GM10266 (cell line): ENCODE measurements around the gene SLC30A9.

ENCODE experiments used
- DNase-seq: peaks from one replicate; pipeline ENCODE4 v3.0.0; 2012; ENCODE audit errors: extremely low spot score
- TF ChIP-seq, protein P1 (sequence below): IDR thresholded peaks from 2 replicates; pipeline ENCODE4 v1.5.1; 2012; ENCODE audit warnings: mild to moderate bottlenecking, low read depth; ENCODE audit not compliant: control insufficient read depth, insufficient read depth; ENCODE audit errors: missing control alignments

Gene SLC30A9

DNA sequence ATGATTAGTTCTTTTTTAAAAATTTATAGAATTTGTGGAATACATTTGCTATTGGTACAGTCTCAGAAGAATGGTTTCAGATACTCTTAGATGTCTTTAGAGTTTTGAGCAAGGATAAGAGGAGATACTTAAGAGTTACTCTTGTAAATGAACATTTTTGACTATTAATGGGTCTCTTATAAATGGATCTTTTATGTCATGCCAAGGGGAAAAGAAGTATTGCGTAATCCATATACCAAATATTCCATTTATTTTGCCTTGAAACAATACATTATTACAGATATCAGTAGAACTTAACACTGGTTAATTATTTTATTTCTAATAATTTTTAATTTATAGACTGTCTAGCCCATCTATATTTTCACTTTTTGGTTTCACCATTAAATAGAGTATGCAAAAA, 25.9 kb upstream of the SLC30A9 start:
- DNase-seq, result no peak
- TF ChIP-seq, protein P1, sequence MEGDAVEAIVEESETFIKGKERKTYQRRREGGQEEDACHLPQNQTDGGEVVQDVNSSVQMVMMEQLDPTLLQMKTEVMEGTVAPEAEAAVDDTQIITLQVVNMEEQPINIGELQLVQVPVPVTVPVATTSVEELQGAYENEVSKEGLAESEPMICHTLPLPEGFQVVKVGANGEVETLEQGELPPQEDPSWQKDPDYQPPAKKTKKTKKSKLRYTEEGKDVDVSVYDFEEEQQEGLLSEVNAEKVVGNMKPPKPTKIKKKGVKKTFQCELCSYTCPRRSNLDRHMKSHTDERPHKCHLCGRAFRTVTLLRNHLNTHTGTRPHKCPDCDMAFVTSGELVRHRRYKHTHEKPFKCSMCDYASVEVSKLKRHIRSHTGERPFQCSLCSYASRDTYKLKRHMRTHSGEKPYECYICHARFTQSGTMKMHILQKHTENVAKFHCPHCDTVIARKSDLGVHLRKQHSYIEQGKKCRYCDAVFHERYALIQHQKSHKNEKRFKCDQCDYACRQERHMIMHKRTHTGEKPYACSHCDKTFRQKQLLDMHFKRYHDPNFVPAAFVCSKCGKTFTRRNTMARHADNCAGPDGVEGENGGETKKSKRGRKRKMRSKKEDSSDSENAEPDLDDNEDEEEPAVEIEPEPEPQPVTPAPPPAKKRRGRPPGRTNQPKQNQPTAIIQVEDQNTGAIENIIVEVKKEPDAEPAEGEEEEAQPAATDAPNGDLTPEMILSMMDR, result no peak

GRCh38 chr4:41967392-41967791, 22.9 kb upstream of the SLC30A9 start:
- TF ChIP-seq, protein P1, result no peak
- DNase-seq, result no peak

DNA sequence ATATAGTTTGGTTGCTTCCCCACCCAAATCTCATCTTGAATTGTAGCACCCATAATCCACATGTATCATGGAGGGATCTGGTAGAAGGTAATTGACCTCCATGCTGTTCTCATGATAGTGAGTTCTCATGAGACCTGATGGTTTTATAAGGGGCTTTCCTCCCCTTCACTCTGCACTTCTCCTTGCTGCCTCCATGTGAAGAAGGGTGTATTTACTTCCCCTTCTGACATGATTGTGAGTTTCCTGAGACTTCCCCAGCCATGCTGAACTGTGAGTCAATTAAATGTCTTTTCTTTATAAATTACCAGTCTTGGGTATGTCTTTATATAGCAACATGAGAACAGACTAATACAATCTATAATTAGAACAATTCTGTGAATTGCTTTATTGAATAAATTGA, 20.7 kb upstream of the SLC30A9 start:
- TF ChIP-seq, protein P1, result no peak
- no peak for DNase-seq

DNA sequence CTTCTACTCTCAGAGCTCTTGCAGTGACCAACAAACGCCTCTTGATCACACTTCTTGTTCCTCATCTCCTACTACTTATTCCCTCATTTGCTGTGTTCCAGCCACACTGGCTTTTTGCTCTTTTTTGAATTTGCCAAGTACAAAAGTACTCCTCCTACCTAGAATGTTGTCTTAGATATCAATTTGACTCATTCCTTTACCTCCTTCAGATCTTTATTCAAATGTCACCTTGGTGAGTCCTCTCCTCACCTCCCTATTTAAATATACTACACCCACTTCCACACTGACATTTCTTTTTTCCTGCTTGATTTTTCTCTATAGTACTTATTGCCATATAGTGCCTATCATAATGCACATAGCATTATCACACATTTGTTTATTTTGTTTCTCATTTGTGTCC, 15.0 kb upstream of the SLC30A9 start:
- TF ChIP-seq, protein P1, result no peak
- no peak for DNase-seq

DNA sequence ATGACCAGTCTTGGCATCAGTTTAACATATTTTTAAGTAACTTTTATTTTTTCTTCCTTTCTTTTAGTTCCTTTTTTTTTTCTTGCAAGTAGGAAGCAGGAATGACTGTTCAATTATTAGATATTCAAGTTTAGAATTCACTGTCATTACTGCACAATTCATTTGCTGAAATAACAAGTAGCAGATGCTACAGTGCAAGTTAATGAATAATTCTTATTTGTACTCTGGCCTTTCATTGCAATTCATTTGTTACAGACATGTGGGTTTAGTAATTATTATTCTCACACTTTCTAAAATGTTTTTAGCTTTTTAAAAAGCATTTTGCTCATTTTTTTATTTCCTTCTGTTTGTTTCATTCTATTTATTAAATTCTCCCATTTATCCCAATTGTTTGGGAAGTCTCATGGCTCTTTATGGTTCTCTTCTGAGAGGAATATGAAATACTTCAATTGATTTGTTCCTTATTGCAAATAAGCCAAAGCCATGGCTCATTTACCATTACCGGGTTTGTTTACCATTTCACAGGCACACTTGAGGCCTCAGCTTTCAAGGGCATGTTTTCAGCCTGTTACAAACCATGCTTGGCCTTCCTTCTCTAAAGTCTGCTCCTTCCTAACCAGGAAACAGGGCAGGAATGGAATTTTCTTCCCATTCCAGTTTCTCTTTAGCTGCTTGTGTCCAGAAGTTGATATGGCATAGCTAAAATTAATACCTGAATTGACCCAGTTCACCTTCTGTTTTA, 13.4 kb upstream of the SLC30A9 start:
- TF ChIP-seq, protein P1, result no peak
- no peak for DNase-seq

DNA sequence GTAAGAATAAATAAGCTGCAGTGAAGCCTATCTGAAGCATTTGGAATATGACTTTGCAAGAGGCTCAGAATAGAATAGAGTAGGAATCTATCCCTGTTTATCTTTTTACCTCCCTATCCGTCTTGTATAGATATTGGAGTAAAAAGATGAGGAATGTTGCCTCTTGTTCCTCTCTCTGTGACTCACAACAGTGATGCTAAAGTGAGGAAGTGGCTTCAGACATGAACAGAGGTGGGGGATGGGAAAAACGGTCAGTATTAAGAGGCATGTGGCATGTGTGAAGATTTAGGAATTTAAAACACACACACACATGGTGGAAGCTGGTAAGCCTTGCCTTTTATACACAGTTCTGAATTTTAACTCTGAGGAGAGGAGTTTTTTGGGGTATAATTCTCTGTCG, 12.6 kb upstream of the SLC30A9 start:
- TF ChIP-seq, protein P1, result no peak
- DNase-seq, result no peak

DNA sequence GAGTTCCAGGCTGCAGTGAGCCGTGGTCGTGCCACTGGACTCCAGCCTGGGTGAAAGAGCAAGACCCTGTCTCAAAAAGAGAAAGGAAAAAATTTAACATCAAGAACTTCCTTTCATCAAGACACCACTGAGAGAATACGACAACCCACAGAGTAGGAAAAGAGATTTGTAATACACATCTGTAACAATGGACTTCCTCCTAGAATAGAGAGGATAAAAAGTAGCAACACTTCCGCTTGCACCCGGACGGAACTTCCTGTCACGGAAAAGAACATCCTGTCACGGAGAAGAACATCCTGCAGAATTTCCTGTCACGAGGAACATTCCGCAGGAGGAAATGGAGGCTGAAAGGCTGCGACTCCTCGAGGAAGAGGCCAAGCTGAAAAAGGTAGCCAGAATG, 8.9 kb upstream of the SLC30A9 start, which contains the start of gene DCAF4L1:
TSS of gene DCAF4L1 (plus strand) at position 301 of the 400 bp plus-strand sequence. CDS start at position 338, 37 bp downstream.
- TF ChIP-seq, protein P1, result no peak
- DNase-seq, result no peak
